Measurements from ENCODE around the gene LRCH1.

- no peak for TF ChIP-seq CTCF (IDR thresholded peaks at IDR 0.05; ENCODE audit: borderline replicate concordance, extremely low read depth, low read length, poor library complexity, severe bottlenecking)
- TF ChIP-seq EZH2 (IDR thresholded peaks at IDR 0.05; ENCODE audit: borderline replicate concordance, low read depth, low read length, severe bottlenecking), result no peak
Measured at GRCh38 chr13:46614582-46614981, 61.6 kb downstream of the LRCH1 start.
